Femur (tissue), 1 donor: ENCODE results near the gene PIWIL4.

ENCODE experiments used
- DNase-seq: peaks from one replicate; pipeline ENCODE4 v3.0.0-alpha.2; 2017

PIWIL4 gene

DNA sequence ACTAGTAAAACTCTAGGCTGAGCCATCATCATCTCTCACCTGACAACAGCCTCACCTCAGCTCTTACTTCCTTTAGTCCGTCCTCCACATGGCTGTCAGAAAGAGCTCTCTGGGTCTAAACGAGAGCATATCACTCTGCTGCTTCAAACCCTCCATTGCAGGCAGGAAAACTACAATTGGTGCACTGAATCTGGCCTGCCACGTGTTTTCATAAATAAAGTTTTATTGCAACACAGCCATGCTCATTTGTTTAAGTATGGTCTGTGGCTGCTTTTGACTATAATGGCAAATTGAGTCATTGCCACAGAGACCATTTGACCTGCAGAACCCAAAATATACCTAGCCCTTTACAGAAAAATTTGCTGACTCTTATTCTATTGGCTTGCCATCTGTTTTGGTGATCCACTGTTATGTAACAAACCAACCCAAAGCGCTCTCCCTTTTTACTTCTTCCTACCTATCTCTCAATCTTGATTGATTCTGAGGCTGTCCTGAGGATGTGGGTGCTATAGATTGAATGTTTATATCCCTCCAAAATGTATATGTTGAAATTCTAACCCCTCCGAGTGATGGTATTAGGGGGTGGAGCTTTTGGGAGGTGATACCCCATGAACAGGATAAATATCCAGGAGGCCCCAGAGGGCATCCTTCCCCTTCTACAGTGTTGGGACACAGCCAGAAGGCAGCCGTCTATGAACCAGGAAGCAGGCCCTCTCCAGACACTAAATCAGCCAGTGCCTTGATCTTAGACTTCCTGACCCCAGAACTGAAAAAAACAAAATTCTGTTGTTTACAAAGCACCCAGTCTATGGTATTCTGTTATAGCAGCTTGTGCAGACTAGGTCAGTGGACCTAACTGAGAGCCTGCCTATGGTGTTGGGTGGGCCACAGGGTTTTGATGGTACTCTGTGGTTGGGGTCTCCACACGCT, 99.9 kb downstream of the PIWIL4 start:
- DNase-seq, result no peak

DNA sequence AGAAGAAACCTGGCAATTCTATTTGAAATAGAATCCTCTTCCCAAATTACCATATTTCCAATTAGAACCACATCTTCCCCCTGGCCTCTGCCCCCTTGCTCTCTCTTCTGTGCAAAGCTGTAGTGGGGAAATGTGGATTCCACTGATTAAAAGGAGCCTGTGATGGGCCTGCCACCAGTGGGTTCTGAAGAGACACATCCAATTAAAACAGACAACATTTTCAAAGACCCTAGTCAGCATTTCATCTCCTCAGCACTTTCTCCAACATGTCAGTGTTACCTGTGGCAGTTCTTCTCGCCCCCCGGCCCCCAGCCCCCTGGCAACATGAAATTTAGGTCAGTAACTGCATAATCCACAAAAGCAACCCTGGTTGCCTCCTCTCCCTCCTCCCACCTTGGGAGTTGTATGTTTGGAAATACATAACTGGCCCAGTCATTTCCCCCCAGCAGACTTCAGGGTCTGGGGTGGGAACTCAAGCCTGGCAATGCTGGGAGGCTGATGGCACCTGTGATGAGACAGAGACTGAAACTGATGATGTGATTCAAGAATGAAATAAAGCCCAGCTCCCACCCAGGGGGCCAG, 101.1 kb downstream of the PIWIL4 start:
- DNase-seq, result no peak

DNA sequence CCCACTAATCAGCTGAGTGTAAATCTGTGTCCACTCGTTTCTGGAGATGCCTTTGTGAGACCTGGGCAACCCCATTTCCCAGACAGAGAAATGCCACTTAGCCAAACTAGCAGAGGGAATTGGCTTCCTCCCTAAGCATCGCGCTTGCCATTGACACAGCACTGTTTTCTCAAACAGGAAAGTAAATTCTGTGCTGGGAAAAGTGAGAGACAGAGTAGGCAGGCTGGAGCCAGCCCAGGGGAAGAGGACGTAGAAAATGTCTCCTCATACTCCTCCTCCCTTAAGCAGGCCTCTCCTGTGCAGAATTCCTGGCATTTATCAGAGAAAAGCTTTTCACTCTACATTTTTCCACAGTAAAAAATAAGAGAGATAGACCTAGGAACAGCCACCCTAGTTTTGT, 101.9 kb downstream of the PIWIL4 start:
- no peak for DNase-seq
